IMR-90 (cell line): ENCODE results near the gene RFTN1. TPM values are rescaled to one million over a fixed set of nuclear protein-coding genes. Genes with fewer than 3 reads are reported as not detected.
A peak's percentile ranks its signal among the peaks of the same experiment; 100 is the strongest.

ENCODE experiments used
- ATAC-seq: fragments of 200-7000 bp; cut with Tn5 transposase; 2 replicates; pipeline ENCODE4 v1.9.1; 2020; ENCODE audit warnings: low read depth, mild to moderate bottlenecking, moderate library complexity
- BruUV-seq: library from RNA; stranded (reverse); fragments of 400-500 nt; replicated peaks from 2 replicates; lab custom pipeline; 2021; lab: Mats Ljungman, UMichigan
- CTCF ChIA-PET: fragments of 300-600 bp; formaldehyde crosslinking; extraction: SDS; loops from one replicate; lab custom pipeline; 2021; ENCODE audit warnings: antibody characterized with exemption; lab: Yijun Ruan, JAX
- POLR2A ChIA-PET: fragments of 300-600 bp; sonication (Branson Sonifier 250); formaldehyde crosslinking; loops from one replicate; lab custom pipeline; 2022; ENCODE audit warnings: antibody characterized with exemption; ENCODE audit not compliant: unreplicated experiment; lab: Charles Lee
- DNase-seq: peaks from one replicate; pipeline ENCODE4 v3.0.0; 2013
- H2AFZ ChIP-seq: replicated peaks from 2 replicates; pipeline ENCODE3; 2013; ENCODE audit warnings: low read length, mild to moderate bottlenecking; ENCODE audit not compliant: poor library complexity
- H2AK5ac ChIP-seq: 2 replicates; pipeline ENCODE4 v1.6.1; 2013; ENCODE audit warnings: low read depth, low read length, inconsistent platforms
- H2AK9ac ChIP-seq: replicated peaks from 2 replicates; pipeline ENCODE3; 2013; ENCODE audit warnings: mild to moderate bottlenecking, low read depth, low read length, moderate library complexity; ENCODE audit not compliant: poor library complexity
- H2BK120ac ChIP-seq: 2 replicates; pipeline ENCODE4 v1.6.1; 2013; ENCODE audit warnings: low read depth, low read length, inconsistent platforms
- H2BK15ac ChIP-seq: 3 replicates; pipeline ENCODE4 v1.6.1; 2013; ENCODE audit warnings: low read depth, low read length, inconsistent platforms
- H2BK20ac ChIP-seq: 2 replicates; pipeline ENCODE4 v1.6.1; 2013; ENCODE audit warnings: low read depth, mild to moderate bottlenecking, inconsistent platforms, low read length, moderate library complexity
- H2BK5ac ChIP-seq: 2 replicates; pipeline ENCODE4 v1.6.1; 2013; ENCODE audit warnings: mild to moderate bottlenecking, low read depth, low read length, inconsistent platforms; ENCODE audit not compliant: poor library complexity, severe bottlenecking
- H3K14ac ChIP-seq: replicated peaks from 2 replicates; pipeline ENCODE4 v1.6.1; 2013; ENCODE audit warnings: low read depth, low read length, inconsistent platforms
- H3K18ac ChIP-seq: 2 replicates; pipeline ENCODE4 v1.6.1; 2013; ENCODE audit warnings: low read depth, low read length, control low read depth
- H3K23ac ChIP-seq: 2 replicates; pipeline ENCODE4 v1.6.1; 2013; ENCODE audit warnings: low read depth, low read length, inconsistent platforms
- H3K27ac ChIP-seq: 2 replicates; pipeline ENCODE4 v1.5.1; 2013; ENCODE audit warnings: mild to moderate bottlenecking, control low read depth, low read length; ENCODE audit not compliant: insufficient read depth
- H3K27me3 ChIP-seq: 2 replicates; pipeline ENCODE4 v1.6.1; 2013; ENCODE audit warnings: low read length; ENCODE audit not compliant: control insufficient read depth, insufficient read depth
- H3K36me3 ChIP-seq: 2 replicates; pipeline ENCODE4 v1.6.1; 2013; ENCODE audit warnings: low read length, mixed read lengths; ENCODE audit not compliant: control insufficient read depth, insufficient read depth
- H3K4ac ChIP-seq: 2 replicates; pipeline ENCODE4 v1.6.1; 2013; ENCODE audit warnings: low read depth, low read length, inconsistent platforms
- H3K4me1 ChIP-seq: 2 replicates; pipeline ENCODE4 v1.6.1; 2013; ENCODE audit warnings: low read length, mixed read lengths; ENCODE audit not compliant: control insufficient read depth, insufficient read depth
- H3K4me2 ChIP-seq: 2 replicates; pipeline ENCODE4 v1.6.1; 2013; ENCODE audit warnings: low read depth, mild to moderate bottlenecking, control low read depth, low read length, moderate library complexity
- H3K4me3 ChIP-seq: 2 replicates; pipeline ENCODE4 v1.5.1; 2013; ENCODE audit warnings: low read depth, mild to moderate bottlenecking, control low read depth, low read length, moderate library complexity; ENCODE audit not compliant: insufficient read depth
- H3K56ac ChIP-seq: 2 replicates; pipeline ENCODE4 v1.6.1; 2013; ENCODE audit warnings: low read length, inconsistent platforms; ENCODE audit not compliant: insufficient read depth; ENCODE audit errors: extremely low read depth
- H3K79me1 ChIP-seq, 2 experiments: 2 replicates each; pipeline ENCODE4 v1.6.1; 2013; ENCODE audit warnings: low read length in 2 of 2, inconsistent platforms in 1 of 2, low read depth in 1 of 2
- H3K9ac ChIP-seq: 2 replicates; pipeline ENCODE4 v1.6.1; 2013; ENCODE audit warnings: low read depth, low read length, control low read depth
- H3K9me1 ChIP-seq: 2 replicates; pipeline ENCODE4 v1.6.1; 2013; ENCODE audit warnings: low read length, inconsistent platforms; ENCODE audit not compliant: insufficient read depth
- H3K9me3 ChIP-seq: 2 replicates; pipeline ENCODE4 v1.6.1; 2013; ENCODE audit warnings: low read length; ENCODE audit not compliant: control insufficient read depth, insufficient read depth
- H4K20me1 ChIP-seq: 2 replicates; pipeline ENCODE4 v1.6.1; 2013; ENCODE audit warnings: low read length, inconsistent platforms; ENCODE audit not compliant: insufficient read depth
- H4K5ac ChIP-seq: 2 replicates; pipeline ENCODE4 v1.6.1; 2013; ENCODE audit warnings: mild to moderate bottlenecking, low read depth, low read length, control low read depth
- H4K8ac ChIP-seq, 2 experiments: 2 replicates each; pipeline ENCODE4 v1.6.1; 2013; ENCODE audit warnings: low read depth in 2 of 2, low read length in 2 of 2, control low read depth in 1 of 2, inconsistent platforms in 1 of 2
- H4K91ac ChIP-seq: 2 replicates; pipeline ENCODE4 v1.6.1; 2013; ENCODE audit warnings: low read depth, low read length, inconsistent platforms; ENCODE audit not compliant: insufficient read depth
- BHLHE40 ChIP-seq: fragments of 150-350 bp; IDR thresholded peaks from 2 replicates; pipeline ENCODE4 v1.6.1; 2016; ENCODE audit warnings: mild to moderate bottlenecking, low read depth, low read length
- CEBPB ChIP-seq: IDR thresholded peaks from 2 replicates; pipeline ENCODE4 v1.6.1; 2012; ENCODE audit warnings: low read depth, low read length, improper control_type of control experiment
- CHD1 ChIP-seq: IDR thresholded peaks from 2 replicates; pipeline ENCODE4 v1.6.1; 2012; ENCODE audit warnings: low read depth, low read length, improper control_type of control experiment
- ELK1 ChIP-seq: fragments of 150-350 bp; IDR thresholded peaks from 2 replicates; pipeline ENCODE4 v1.6.1; 2016; ENCODE audit warnings: low read depth, mild to moderate bottlenecking, low read length, moderate library complexity, borderline replicate concordance
- FOS ChIP-seq: fragments of 150-350 bp; IDR thresholded peaks from 2 replicates; pipeline ENCODE4 v1.6.1; 2016; ENCODE audit warnings: low read depth, low read length
- MAZ ChIP-seq: IDR thresholded peaks from 2 replicates; pipeline ENCODE4 v1.6.1; 2012; ENCODE audit warnings: low read depth, mild to moderate bottlenecking, low read length, improper control_type of control experiment, moderate library complexity, borderline replicate concordance
- MXI1 ChIP-seq: IDR thresholded peaks from 2 replicates; pipeline ENCODE4 v1.6.1; 2012; ENCODE audit warnings: low read depth, mild to moderate bottlenecking, low read length, moderate library complexity, borderline replicate concordance
- NFE2L2 ChIP-seq: fragments of 150-350 bp; IDR thresholded peaks from 2 replicates; pipeline ENCODE4 v1.6.1; 2016; ENCODE audit warnings: low read depth, mild to moderate bottlenecking, low read length
- POLR2A ChIP-seq: IDR thresholded peaks from 2 replicates; pipeline ENCODE4 v1.6.1; 2012; ENCODE audit warnings: mild to moderate bottlenecking, low read depth, low read length
- RAD21 ChIP-seq: IDR thresholded peaks from 2 replicates; pipeline ENCODE4 v1.6.1; 2012; ENCODE audit warnings: low read length, improper control_type of control experiment
- SMC3 ChIP-seq: fragments of 150-350 bp; IDR thresholded peaks from 2 replicates; pipeline ENCODE4 v1.6.1; 2016; ENCODE audit warnings: low read depth, mild to moderate bottlenecking, antibody characterized with exemption, low read length, moderate library complexity
- WGBS, 2 experiments: methylation state at CpG; one replicate each; pipeline versions ENCODE4 v1.1.5 to v1.1.7; 2013; ENCODE audit warnings: missing lambda C conversion rate in 2 of 2; ENCODE audit not compliant: insufficient read length in 1 of 2; ENCODE audit errors: extremely low coverage in 2 of 2; 5-methylcytosine and 5-hydroxymethylcytosine counted together
- dilution Hi-C: fragments of 300-500 bp; cut with HindIII; formaldehyde crosslinking; loops from one replicate; pipeline ENCODE4 v1.14.3; 2018; ENCODE audit warnings: low sequenced_read_pairs; ENCODE audit not compliant: unreplicated experiment
- in situ Hi-C: fragments of 300-500 bp; cut with MboI; formaldehyde crosslinking; loops from 3 replicates; pipeline ENCODE4 v1.14.3; 2019; ENCODE audit warnings: low sequenced_read_pairs, inconsistent platforms, mixed read lengths
- intact Hi-C: fragments of 100-400 bp; cut with micrococcal nuclease; formaldehyde crosslinking; loops from 2 replicates; pipeline ENCODE4 v1.10.0; 2022
- polyA plus RNA-seq, 3 experiments: library from polyadenylated mRNA; depleted of rRNA; stranded (reverse); fragments of >200 nt; gene quantifications; 2 replicates each; pipeline ENCODE4 v1.2.3, GENCODE V29; 2012; ENCODE audit warnings: low replicate concordance in 1 of 3
- total RNA-seq: library from RNA; depleted of rRNA; stranded (reverse); fragments of >200 nt; gene quantifications from 2 replicates; pipeline ENCODE4 v1.2.3, GENCODE V29; 2012
- TF ChIP-seq, protein P1 (sequence below): conservative IDR thresholded peaks from 2 replicates; pipeline ENCODE4 v1.5.1; 2012; ENCODE audit warnings: mild to moderate bottlenecking, low read depth, low read length, improper control_type of control experiment

RFTN1 gene
- total and polyA plus RNA-seq, 2 of the 4 experiments (the other 2 are of a cell fraction): 45.0 to 52.0 TPM

- Histone ChIP-seq H3K18ac (peak overlapping the region; percentile 62), H2AK9ac (peak overlapping the region; percentile 77), H2BK120ac (peak overlapping the region; percentile 67), H3K4me1 (peaks cover 35% of the 10 kb centered on the region), H3K79me1 (peaks cover 31 to 61% of the 10 kb centered on the region in 2 experiments), H2AFZ (peak overlapping the region; percentile 53), H2BK15ac (0 out of 3 replicates have a peak overlapping the region, but pooled peaks have one; percentile 7), H4K91ac (peak overlapping the region; percentile 60; the same call in 1 of the 2 replicates), H2BK20ac (peak overlapping the region; percentile 71), H3K4ac (peak overlapping the region; percentile 83), H3K14ac (peak overlapping the region; percentile 55), H3K23ac (peak overlapping the region; percentile 56), H3K27me3 (no peaks in the 10 kb centered on the region), H2BK5ac (peak overlapping the region; percentile 46), H3K9me1 (peaks cover 36% of the 10 kb centered on the region), H4K5ac (peak overlapping the region; percentile 13), H4K8ac (peak overlapping the region; percentile 36 to 56; a peak in 2 of 4 replicates), H3K27ac (peak overlapping the region; percentile 60; the same call in 1 of the 2 replicates), H3K9me3 (no peaks in the 10 kb centered on the region), H3K36me3 (peaks cover 5% of the 10 kb centered on the region; the same call in 1 of the 2 replicates), H3K4me3 (no peak overlapping the region), H3K9ac (no peak overlapping the region), H2AK5ac (peak overlapping the region; percentile 85), H3K4me2 (no peak overlapping the region), H4K20me1 (peaks cover 21% of the 10 kb centered on the region; the same call in 1 of the 2 replicates), H3K56ac (no peak overlapping the region; the same call in 1 of the 2 replicates)
- in situ Hi-C loops (no loop called here), dilution Hi-C loops (no loop called here), intact Hi-C loops (no loop called here)
- DNase-seq (no peak), ATAC-seq (no peak)
- WGBS, 2 experiments: 43% methylated on average over 1 of the region's 2 CpGs; no CpG with 5 or more reads in 1 of the 2 experiments
- POLR2A ChIA-PET: no interaction called here
- CTCF ChIA-PET: no interaction called here
- no peak for TF ChIP-seq POLR2A
- TF ChIP-seq BHLHE40: no peak
- no peak for TF ChIP-seq RAD21
- no peak for TF ChIP-seq SMC3
- TF ChIP-seq MXI1: no peak
- TF ChIP-seq, protein P1, sequence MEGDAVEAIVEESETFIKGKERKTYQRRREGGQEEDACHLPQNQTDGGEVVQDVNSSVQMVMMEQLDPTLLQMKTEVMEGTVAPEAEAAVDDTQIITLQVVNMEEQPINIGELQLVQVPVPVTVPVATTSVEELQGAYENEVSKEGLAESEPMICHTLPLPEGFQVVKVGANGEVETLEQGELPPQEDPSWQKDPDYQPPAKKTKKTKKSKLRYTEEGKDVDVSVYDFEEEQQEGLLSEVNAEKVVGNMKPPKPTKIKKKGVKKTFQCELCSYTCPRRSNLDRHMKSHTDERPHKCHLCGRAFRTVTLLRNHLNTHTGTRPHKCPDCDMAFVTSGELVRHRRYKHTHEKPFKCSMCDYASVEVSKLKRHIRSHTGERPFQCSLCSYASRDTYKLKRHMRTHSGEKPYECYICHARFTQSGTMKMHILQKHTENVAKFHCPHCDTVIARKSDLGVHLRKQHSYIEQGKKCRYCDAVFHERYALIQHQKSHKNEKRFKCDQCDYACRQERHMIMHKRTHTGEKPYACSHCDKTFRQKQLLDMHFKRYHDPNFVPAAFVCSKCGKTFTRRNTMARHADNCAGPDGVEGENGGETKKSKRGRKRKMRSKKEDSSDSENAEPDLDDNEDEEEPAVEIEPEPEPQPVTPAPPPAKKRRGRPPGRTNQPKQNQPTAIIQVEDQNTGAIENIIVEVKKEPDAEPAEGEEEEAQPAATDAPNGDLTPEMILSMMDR: no peak
- no peak for TF ChIP-seq FOS
- no peak for TF ChIP-seq CEBPB
- TF ChIP-seq NFE2L2: no peak
- TF ChIP-seq MAZ: no peak
- TF ChIP-seq ELK1: no peak
- TF ChIP-seq CHD1: no peak
- BruUV-seq: no TSS peak
Observed at GRCh38 chr3:16398648-16399047, 114.9 kb downstream of the RFTN1 start.
